ENCODE measurements around the gene TUBGCP4. TPM values are rescaled to one million over a fixed set of nuclear protein-coding genes. Genes with fewer than 3 reads are reported as not detected.

Gene TUBGCP4, protein sequence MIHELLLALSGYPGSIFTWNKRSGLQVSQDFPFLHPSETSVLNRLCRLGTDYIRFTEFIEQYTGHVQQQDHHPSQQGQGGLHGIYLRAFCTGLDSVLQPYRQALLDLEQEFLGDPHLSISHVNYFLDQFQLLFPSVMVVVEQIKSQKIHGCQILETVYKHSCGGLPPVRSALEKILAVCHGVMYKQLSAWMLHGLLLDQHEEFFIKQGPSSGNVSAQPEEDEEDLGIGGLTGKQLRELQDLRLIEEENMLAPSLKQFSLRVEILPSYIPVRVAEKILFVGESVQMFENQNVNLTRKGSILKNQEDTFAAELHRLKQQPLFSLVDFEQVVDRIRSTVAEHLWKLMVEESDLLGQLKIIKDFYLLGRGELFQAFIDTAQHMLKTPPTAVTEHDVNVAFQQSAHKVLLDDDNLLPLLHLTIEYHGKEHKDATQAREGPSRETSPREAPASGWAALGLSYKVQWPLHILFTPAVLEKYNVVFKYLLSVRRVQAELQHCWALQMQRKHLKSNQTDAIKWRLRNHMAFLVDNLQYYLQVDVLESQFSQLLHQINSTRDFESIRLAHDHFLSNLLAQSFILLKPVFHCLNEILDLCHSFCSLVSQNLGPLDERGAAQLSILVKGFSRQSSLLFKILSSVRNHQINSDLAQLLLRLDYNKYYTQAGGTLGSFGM
- total RNA-seq: 10 to 100 TPM in 3 of 4 donors, 1 to 10 TPM in 1; 9.3 to 17.0 (median 14.1) TPM

DNA sequence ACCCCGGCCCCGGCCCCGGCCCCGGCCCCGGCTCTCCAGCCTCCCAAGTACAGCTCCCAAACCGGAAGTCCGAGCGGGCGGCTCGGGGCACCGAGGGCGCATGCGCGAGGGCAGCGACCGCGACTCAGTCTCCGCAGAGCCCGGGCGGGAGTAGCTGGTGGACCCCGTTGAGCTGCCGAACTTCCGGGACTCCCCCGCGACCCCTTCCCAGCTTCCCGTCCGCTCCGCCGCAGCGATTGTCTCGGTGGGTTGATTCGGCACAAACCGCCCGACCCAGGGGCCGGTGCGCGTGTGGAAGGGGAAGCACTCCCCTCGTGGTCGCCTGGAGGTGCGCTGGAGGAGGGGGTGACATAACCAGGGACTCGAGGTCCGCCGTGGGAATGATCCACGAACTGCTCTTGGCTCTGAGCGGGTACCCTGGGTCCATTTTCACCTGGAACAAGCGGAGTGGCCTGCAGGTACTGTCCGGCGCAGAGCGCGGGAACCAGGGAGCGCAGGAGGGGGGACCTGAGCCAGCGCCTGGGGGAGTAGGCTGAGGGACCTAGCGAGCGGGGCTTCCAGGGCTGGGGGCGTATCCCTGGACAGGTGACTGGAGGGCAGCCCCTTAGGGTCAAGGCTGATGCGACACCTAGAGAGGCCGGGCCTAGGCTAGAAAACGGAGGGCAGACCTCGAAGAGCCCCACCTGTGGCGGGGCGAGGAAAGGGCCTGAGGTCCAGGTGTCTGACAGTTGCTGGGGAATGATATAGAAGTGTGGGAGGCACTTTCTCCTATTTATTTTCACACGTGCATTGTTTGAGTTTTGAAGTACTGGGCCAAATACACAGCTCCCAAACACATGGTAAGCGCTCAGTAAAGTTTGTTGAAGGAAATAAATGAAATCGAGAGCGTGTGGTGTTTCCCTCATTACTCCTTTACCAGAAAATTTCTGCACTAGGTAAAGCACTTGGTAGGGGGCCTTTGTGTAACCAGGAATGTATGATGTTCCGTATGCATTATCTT is at the start of gene TUBGCP4, which contains the start of gene ZSCAN29:
Gene TUBGCP4 (plus strand): TSS at position 127 of the 1,000 bp plus-strand sequence. CDS start 254 bp downstream, at position 381.
Gene ZSCAN29 (minus strand): TSS at position 69 of the 1,000 bp plus-strand sequence. CDS start 1,130 bp downstream, outside the sequence.
- H3K36me3 ChIP-seq: peaks cover 1 to 20% (median 12%) of the 10 kb centered on the region in 4 donors
- peak; percentile 94 for DNase-seq (ENCODE audit: extremely low spot score)
- H3K4me1 ChIP-seq: peaks cover 26 to 34% (median 33%) of the 10 kb centered on the region in 4 donors
- H3K9me3 ChIP-seq: no peaks in the 10 kb centered on the region
- peak within 1 kb of the TSS; percentile 66 to 97 (median 80) for H3K4me3 ChIP-seq
- WGBS: 9% methylated on average over 18 of the region's 66 CpGs
- intact Hi-C loops (cut with DNase I): loop anchor here (5.0 kb wide), 1 partner anchor 39 kb away; the partner anchor contains the start of gene LCMT2
- H3K27ac ChIP-seq (replicated peaks in 1 of 4): peak within 1 kb of the TSS; percentile 75 to 84 (median 79)
- no peaks in the 10 kb centered on the region for H3K27me3 ChIP-seq
- TF ChIP-seq EP300 (IDR thresholded peaks at IDR 0.05) (no peak), POLR2AphosphoS5 (IDR thresholded peaks at IDR 0.05) (peak; percentile 58 to 68)
- TF ChIP-seq, protein P1, sequence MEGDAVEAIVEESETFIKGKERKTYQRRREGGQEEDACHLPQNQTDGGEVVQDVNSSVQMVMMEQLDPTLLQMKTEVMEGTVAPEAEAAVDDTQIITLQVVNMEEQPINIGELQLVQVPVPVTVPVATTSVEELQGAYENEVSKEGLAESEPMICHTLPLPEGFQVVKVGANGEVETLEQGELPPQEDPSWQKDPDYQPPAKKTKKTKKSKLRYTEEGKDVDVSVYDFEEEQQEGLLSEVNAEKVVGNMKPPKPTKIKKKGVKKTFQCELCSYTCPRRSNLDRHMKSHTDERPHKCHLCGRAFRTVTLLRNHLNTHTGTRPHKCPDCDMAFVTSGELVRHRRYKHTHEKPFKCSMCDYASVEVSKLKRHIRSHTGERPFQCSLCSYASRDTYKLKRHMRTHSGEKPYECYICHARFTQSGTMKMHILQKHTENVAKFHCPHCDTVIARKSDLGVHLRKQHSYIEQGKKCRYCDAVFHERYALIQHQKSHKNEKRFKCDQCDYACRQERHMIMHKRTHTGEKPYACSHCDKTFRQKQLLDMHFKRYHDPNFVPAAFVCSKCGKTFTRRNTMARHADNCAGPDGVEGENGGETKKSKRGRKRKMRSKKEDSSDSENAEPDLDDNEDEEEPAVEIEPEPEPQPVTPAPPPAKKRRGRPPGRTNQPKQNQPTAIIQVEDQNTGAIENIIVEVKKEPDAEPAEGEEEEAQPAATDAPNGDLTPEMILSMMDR (IDR thresholded peaks at IDR 0.05): peak in 2 of 3 experiments; percentile 9 to 38

DNA sequence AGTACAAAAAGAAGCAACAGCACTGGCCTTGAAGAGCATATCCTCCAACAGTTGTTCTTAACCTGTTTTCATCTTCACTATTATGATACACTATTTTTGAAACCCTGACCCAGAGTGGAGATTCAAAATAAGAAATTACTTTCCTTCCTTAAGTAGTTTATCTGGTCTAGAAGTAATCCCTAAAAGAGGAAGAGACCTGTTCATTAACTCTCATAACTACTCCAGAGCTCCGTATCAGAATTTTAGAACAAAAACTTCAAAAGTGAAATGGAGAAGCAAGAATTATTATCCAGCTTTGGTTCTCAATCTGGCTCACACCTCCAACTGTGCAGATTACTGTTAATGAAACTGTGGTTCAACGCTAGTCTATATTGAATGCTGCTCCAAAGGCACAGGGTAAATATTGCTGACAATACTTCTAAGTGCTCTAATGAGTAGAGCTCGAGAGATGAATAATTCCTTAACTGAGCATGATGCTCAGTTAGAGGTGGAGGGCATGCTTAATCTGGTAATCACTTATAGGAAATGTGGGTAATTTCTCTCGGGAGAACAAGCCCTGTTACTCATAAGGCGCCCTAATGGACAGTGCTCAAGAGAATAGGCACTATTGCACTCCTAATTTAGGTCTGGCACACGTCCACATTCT is 45.7 kb upstream of the TUBGCP4 start:
- Histone ChIP-seq H3K36me3 (no peaks in the 10 kb centered on the region), H3K4me3 (no peak overlapping the region), H3K4me1 (peaks cover 16 to 25% (median 21%) of the 10 kb centered on the region in 4 donors), H3K27ac (replicated peaks in 1 of 4) (no peak overlapping the region), H3K27me3 (no peaks in the 10 kb centered on the region), H3K9me3 (no peaks in the 10 kb centered on the region)
- no peak for DNase-seq (ENCODE audit: extremely low spot score)
- intact Hi-C loops (cut with DNase I): no loop called here
- TF ChIP-seq EP300 (IDR thresholded peaks at IDR 0.05) (no peak), POLR2AphosphoS5 (IDR thresholded peaks at IDR 0.05) (no peak), POLR2A (IDR thresholded peaks at IDR 0.05; ENCODE audit: low read depth) (no peak)
- TF ChIP-seq, protein P1 (IDR thresholded peaks at IDR 0.05): no peak
- WGBS: 75% methylated on average over 6 of the region's 6 CpGs

DNA sequence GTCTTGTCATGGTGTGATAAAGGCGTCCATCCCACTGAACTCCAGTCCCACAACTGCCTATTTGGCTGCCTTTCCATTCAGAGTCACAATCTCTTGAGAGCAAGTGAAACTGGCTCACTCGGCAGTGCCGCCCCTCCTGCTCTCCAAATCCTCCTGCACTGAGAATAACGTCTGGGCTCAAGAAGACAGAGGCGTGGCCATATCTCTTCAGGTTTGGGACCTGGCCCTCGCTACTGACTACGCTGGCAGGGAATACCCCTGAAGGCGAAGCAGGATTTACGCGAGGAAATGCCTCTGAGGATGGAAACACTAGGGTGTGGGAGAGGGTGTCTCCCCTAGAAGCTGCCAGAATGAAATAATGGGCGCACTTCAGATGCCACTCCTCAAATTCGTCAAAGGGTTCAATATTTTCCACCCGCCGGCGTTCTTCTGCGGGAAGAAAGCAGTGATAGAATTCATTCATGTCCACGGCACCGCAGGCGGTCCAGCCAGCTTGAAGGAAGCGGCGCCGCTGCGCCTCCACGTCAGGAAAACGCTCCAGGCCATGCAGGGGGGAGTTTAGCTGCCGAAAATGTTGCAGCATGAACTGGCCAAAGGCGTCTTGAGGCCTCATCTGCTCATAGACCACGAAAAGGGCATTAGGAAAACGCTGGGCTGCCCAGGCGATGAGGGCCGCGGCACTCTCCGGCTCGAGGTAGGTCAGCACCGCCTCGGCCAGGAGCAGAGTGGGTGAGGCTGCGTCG is 41.5 kb upstream of the TUBGCP4 start:
- WGBS: 25% methylated on average over 16 of the region's 38 CpGs
- H3K4me3 ChIP-seq: peak overlapping the region; percentile 68 to 96 (median 80)
- H3K4me1 ChIP-seq: peaks cover 22 to 34% (median 27%) of the 10 kb centered on the region in 4 donors
- H3K36me3 ChIP-seq: peaks cover 0 to 7% (median 2%) of the 10 kb centered on the region in 4 donors
- H3K9me3 ChIP-seq: no peaks in the 10 kb centered on the region
- H3K27me3 ChIP-seq: no peaks in the 10 kb centered on the region
- TF ChIP-seq, protein P1 (IDR thresholded peaks at IDR 0.05): peak in 1 of 3 experiments; percentile 7
- TF ChIP-seq POLR2A (IDR thresholded peaks at IDR 0.05; ENCODE audit: low read depth): no peak
- no peak for DNase-seq (ENCODE audit: extremely low spot score)
- intact Hi-C loops (cut with DNase I): no loop called here
- peak overlapping the region; percentile 92 to 97 (median 94) for H3K27ac ChIP-seq (replicated peaks in 1 of 4)
